Neural progenitor cell (in vitro differentiated cells): ENCODE measurements around the gene FOXD2. TPM values are rescaled to one million over a fixed set of nuclear protein-coding genes. Genes with fewer than 3 reads are reported as not detected.

Experiments used
- DNase-seq: peaks from one replicate; pipeline ENCODE4 v3.0.0-alpha.2; 2016; ENCODE audit warnings: low spot score
- H2AFZ ChIP-seq: fragments of 200-600 bp; sonication (generic); replicated peaks from 2 replicates; pipeline ENCODE4 v1.6.1; 2016; ENCODE audit warnings: antibody characterized with exemption
- H3F3A ChIP-seq: fragments of 200-600 bp; sonication (generic); 2 replicates; pipeline ENCODE4 v1.6.1; 2016; ENCODE audit warnings: antibody characterized with exemption, low read depth
- H3K27ac ChIP-seq: fragments of 200-600 bp; sonication (generic); 2 replicates; pipeline ENCODE4 v1.5.1; 2016; ENCODE audit warnings: mild to moderate bottlenecking
- H3K27me3 ChIP-seq: fragments of 200-600 bp; sonication (generic); 2 replicates; pipeline ENCODE4 v1.6.1; 2016; ENCODE audit warnings: mild to moderate bottlenecking, moderate library complexity
- H3K36me3 ChIP-seq: fragments of 200-600 bp; sonication (generic); 2 replicates; pipeline ENCODE4 v1.5.1; 2016
- H3K4me1 ChIP-seq: fragments of 200-600 bp; sonication (generic); 2 replicates; pipeline ENCODE4 v1.6.1; 2016; ENCODE audit warnings: mixed run types
- H3K4me2 ChIP-seq: fragments of 200-600 bp; sonication (generic); 2 replicates; pipeline ENCODE4 v1.6.1; 2016
- H3K4me3 ChIP-seq: fragments of 200-600 bp; sonication (generic); 2 replicates; pipeline ENCODE4 v1.5.1; 2016
- H3K79me2 ChIP-seq: fragments of 200-600 bp; sonication (generic); 2 replicates; pipeline ENCODE4 v1.6.1; 2016; ENCODE audit warnings: low read depth
- H3K9ac ChIP-seq: fragments of 200-600 bp; sonication (generic); 2 replicates; pipeline ENCODE4 v1.6.1; 2016
- H3K9me3 ChIP-seq: fragments of 200-600 bp; sonication (generic); 2 replicates; pipeline ENCODE4 v1.5.1; 2016; ENCODE audit warnings: low read depth
- H4K20me1 ChIP-seq: fragments of 200-600 bp; sonication (generic); 2 replicates; pipeline ENCODE4 v1.6.1; 2016; ENCODE audit warnings: low read depth
- H3K27ac Mint-ChIP-seq: 3 replicates; pipeline ENCODE4 v1.8.0; 2021; ENCODE audit warnings: mixed read lengths
- H3K27me3 Mint-ChIP-seq: 2 replicates; pipeline ENCODE4 v1.8.0; 2022; ENCODE audit warnings: low read depth, mild to moderate bottlenecking, inconsistent platforms, moderate library complexity, mixed read lengths; ENCODE audit not compliant: insufficient read depth
- H3K36me3 Mint-ChIP-seq: 3 replicates; pipeline ENCODE4 v1.8.0; 2021; ENCODE audit warnings: mixed read lengths
- H3K4me1 Mint-ChIP-seq: 3 replicates; pipeline ENCODE4 v1.8.0; 2021; ENCODE audit warnings: mixed read lengths
- H3K4me3 Mint-ChIP-seq: 3 replicates; pipeline ENCODE4 v1.8.0; 2021; ENCODE audit warnings: mild to moderate bottlenecking, moderate library complexity, mixed read lengths
- H3K9me3 Mint-ChIP-seq: 3 replicates; pipeline ENCODE4 v1.8.0; 2020; ENCODE audit warnings: mixed read lengths
- EZH2 ChIP-seq: fragments of 200-600 bp; sonication (generic); IDR thresholded peaks from 2 replicates; pipeline ENCODE4 v1.6.1; 2017; ENCODE audit warnings: antibody characterized with exemption, mild to moderate bottlenecking, moderate library complexity
- EZH2phosphoT487 ChIP-seq: fragments of 200-600 bp; sonication (generic); IDR thresholded peaks from 2 replicates; pipeline ENCODE4 v1.6.1; 2017; ENCODE audit warnings: antibody characterized with exemption
- total RNA-seq: library from RNA; depleted of rRNA; stranded (reverse); fragments of >200 nt; gene quantifications from 2 replicates; pipeline ENCODE4 v1.2.3, GENCODE V29; 2015; ENCODE audit warnings: low replicate concordance
- TF ChIP-seq, protein P1 (sequence below): fragments of 200-600 bp; sonication (generic); IDR thresholded peaks from 2 replicates; pipeline ENCODE4 v1.5.1; 2017; ENCODE audit warnings: antibody characterized with exemption, mild to moderate bottlenecking

The FOXD2 gene
- total RNA-seq, 1 donor from 2014 or later = 0.32 TPM

DNA sequence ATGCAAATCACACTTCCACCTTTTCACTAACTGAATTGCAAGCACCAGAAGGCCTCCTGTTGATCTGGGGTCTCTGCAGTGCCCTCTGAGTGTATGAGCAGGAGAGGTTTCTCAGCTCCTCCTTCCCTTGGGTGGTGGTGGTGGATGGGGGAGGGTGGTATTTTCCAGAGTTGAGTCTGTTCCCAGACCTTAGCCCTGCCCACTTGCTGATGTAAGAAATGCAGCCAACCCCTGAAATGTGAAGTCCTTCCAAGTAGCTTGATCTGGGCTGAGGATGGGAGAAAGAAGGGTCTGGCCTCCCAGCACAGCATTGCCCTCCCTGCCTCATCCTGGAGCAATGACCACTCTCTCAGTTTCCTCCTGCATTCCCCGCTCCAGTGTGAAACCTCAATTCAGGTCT lies 6.3 kb upstream of the FOXD2 start:
- no peaks in the 10 kb centered on the region for H3K9me3 Mint-ChIP-seq
- H3K36me3 Mint-ChIP-seq = no peaks in the 10 kb centered on the region
- H3K4me3 Mint-ChIP-seq = no peak overlapping the region
- H3K79me2 ChIP-seq = no peaks in the 10 kb centered on the region
- peaks cover 30% of the 10 kb centered on the region for H3K4me1 Mint-ChIP-seq
- no peak overlapping the region for H2AFZ ChIP-seq
- no peak for DNase-seq
- H4K20me1 ChIP-seq = peaks cover 35% of the 10 kb centered on the region
- H3K27ac ChIP-seq = no peak overlapping the region
- no peak overlapping the region for H3K27ac Mint-ChIP-seq
- no peak for TF ChIP-seq EZH2phosphoT487
- TF ChIP-seq, protein P1, sequence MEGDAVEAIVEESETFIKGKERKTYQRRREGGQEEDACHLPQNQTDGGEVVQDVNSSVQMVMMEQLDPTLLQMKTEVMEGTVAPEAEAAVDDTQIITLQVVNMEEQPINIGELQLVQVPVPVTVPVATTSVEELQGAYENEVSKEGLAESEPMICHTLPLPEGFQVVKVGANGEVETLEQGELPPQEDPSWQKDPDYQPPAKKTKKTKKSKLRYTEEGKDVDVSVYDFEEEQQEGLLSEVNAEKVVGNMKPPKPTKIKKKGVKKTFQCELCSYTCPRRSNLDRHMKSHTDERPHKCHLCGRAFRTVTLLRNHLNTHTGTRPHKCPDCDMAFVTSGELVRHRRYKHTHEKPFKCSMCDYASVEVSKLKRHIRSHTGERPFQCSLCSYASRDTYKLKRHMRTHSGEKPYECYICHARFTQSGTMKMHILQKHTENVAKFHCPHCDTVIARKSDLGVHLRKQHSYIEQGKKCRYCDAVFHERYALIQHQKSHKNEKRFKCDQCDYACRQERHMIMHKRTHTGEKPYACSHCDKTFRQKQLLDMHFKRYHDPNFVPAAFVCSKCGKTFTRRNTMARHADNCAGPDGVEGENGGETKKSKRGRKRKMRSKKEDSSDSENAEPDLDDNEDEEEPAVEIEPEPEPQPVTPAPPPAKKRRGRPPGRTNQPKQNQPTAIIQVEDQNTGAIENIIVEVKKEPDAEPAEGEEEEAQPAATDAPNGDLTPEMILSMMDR = no peak
- TF ChIP-seq EZH2 = no peak
- H3K27me3 Mint-ChIP-seq = peaks cover 60% of the 10 kb centered on the region
- no peak overlapping the region for H3K4me2 ChIP-seq
- H3F3A ChIP-seq = peaks cover 23% of the 10 kb centered on the region
- H3K4me1 ChIP-seq = peaks cover 24% of the 10 kb centered on the region
- no peaks in the 10 kb centered on the region for H3K36me3 ChIP-seq
- no peak overlapping the region for H3K9ac ChIP-seq
- no peak overlapping the region for H3K4me3 ChIP-seq
- H3K9me3 ChIP-seq = no peaks in the 10 kb centered on the region
- H3K27me3 ChIP-seq = peaks cover 100% of the 10 kb centered on the region

DNA sequence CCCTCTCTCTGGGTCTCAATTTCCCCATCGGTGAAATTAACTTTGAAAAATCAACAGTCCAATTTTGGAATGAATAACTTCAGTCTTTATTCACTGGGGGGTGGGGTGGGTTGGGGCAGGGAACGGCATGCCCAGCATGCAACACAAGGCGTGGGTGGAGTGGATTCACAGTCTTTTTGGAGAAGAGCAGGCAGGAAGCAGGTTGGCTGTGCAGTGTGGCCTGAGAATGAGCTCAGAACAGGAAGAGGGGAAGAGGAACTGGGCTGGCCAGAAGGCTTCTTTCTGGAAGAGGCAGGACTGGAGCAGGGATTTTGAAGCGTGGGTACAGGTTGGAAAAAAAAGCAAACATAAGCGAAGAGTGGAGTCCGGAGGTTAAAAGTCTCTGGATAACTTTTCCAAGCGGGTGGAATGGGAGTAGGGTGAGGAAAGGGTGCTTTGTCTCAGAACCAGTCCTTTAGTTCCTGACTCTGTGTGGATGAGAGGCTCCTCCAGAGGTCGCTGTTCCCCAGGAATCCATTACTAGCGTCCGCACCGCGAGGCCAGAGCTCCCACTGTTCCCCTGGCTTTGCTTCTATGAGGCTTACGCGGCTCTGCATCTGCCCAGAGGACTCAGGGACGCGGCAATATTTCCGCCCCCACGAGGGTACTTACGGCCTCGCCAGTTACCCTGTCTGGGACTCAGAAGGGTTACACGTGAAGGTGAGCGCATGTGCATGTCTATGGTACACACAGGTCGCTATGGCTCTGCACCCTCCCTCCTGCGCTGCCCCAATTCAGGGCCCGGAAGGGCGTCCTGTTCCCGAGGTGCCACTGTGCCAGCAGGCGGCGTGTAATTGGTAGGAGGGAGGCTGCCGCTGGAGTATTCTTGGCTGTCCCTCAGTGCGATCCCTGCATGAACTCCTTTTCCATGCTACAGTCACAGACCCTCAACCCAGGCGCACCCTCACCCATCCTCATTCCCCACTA lies 5.5 kb upstream of the FOXD2 start:
- H3K4me3 ChIP-seq = peak overlapping the region; percentile 43

DNA sequence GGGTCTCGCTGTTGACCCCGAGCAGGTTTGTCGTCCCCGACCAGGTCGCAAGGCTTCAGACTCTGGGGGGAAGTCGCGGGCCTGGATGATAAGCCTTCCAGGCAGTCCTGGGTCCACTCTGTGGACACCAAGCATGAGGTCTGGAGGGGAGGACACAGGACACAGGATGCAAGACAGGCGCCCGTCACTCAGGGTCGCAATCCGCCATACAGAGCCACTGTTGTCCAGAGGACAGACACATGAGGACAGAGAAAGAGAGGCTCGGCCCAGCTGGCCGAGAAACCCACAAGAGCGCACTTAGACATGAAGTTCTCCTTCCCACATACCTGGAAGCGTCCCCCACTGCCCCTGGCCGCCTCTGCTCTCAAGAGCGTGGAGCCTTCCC lies 4.8 kb upstream of the FOXD2 start:
- H4K20me1 ChIP-seq = peaks cover 35% of the 10 kb centered on the region
- Mint-ChIP-seq H3K36me3 (no peaks in the 10 kb centered on the region), H3K4me1 (peaks cover 30% of the 10 kb centered on the region), H3K9me3 (no peaks in the 10 kb centered on the region), H3K27ac (no peak overlapping the region), H3K4me3 (no peak overlapping the region), H3K27me3 (peaks cover 57% of the 10 kb centered on the region)
- peak overlapping the region; percentile 84 for H3K4me2 ChIP-seq
- TF ChIP-seq EZH2 (peak; percentile 72), EZH2phosphoT487 (peak; percentile 80)
- TF ChIP-seq, protein P1 = no peak
- H3K27me3 ChIP-seq = peaks cover 100% of the 10 kb centered on the region
- H3F3A ChIP-seq = peaks cover 29% of the 10 kb centered on the region
- H3K27ac ChIP-seq = no peak overlapping the region
- H3K9me3 ChIP-seq = no peaks in the 10 kb centered on the region
- DNase-seq = no peak
- no peaks in the 10 kb centered on the region for H3K36me3 ChIP-seq
- H3K9ac ChIP-seq = no peak overlapping the region
- peak overlapping the region; percentile 43 for H3K4me3 ChIP-seq
- H2AFZ ChIP-seq = no peak overlapping the region
- H3K79me2 ChIP-seq = no peaks in the 10 kb centered on the region
- peaks cover 24% of the 10 kb centered on the region for H3K4me1 ChIP-seq

More for the DNA sequence above, 5.5 kb upstream of the FOXD2 start:
- peak overlapping the region; percentile 58 for H3K4me3 Mint-ChIP-seq
- peaks cover 32% of the 10 kb centered on the region for H3K4me1 Mint-ChIP-seq
- Histone ChIP-seq H3K27me3 (peaks cover 100% of the 10 kb centered on the region), H3K9ac (no peak overlapping the region), H3K4me2 (peak overlapping the region; percentile 84), H3K36me3 (no peaks in the 10 kb centered on the region), H3K27ac (no peak overlapping the region), H2AFZ (peak overlapping the region; percentile 58), H3F3A (peaks cover 29% of the 10 kb centered on the region), H3K79me2 (no peaks in the 10 kb centered on the region), H3K9me3 (no peaks in the 10 kb centered on the region), H4K20me1 (peaks cover 35% of the 10 kb centered on the region), H3K4me1 (peaks cover 24% of the 10 kb centered on the region)
- TF ChIP-seq, protein P1 = peak; percentile 82
- no peak for TF ChIP-seq EZH2phosphoT487
- no peak for TF ChIP-seq EZH2
- no peaks in the 10 kb centered on the region for H3K9me3 Mint-ChIP-seq
- no peaks in the 10 kb centered on the region for H3K36me3 Mint-ChIP-seq
- H3K27ac Mint-ChIP-seq = no peak overlapping the region
- H3K27me3 Mint-ChIP-seq = peaks cover 57% of the 10 kb centered on the region
- DNase-seq = peak; percentile 94
